Esophagus squamous epithelium (tissue), 4 donors: ENCODE results near the gene CYP2W1.

Experiments
- POLR2A ChIP-seq, 4 donors: fragments of 450-650 bp; IDR thresholded peaks; one replicate each; pipeline ENCODE4 v1.6.1; 2017; ENCODE audit warnings: antibody characterized with exemption in 4 of 4, mild to moderate bottlenecking in 4 of 4, moderate library complexity in 3 of 4
- TF ChIP-seq, protein P1 (sequence below), 6 experiments: fragments of 450-650 bp in 4 of 6; fragments of 200-600 bp in 2 of 6; sonication (generic) in 2 of 6; IDR thresholded peaks; one replicate each; pipeline ENCODE4 v1.5.1; 2016 to 2019; ENCODE audit warnings: antibody characterized with exemption in 6 of 6, mild to moderate bottlenecking in 4 of 6, moderate library complexity in 4 of 6

DNA sequence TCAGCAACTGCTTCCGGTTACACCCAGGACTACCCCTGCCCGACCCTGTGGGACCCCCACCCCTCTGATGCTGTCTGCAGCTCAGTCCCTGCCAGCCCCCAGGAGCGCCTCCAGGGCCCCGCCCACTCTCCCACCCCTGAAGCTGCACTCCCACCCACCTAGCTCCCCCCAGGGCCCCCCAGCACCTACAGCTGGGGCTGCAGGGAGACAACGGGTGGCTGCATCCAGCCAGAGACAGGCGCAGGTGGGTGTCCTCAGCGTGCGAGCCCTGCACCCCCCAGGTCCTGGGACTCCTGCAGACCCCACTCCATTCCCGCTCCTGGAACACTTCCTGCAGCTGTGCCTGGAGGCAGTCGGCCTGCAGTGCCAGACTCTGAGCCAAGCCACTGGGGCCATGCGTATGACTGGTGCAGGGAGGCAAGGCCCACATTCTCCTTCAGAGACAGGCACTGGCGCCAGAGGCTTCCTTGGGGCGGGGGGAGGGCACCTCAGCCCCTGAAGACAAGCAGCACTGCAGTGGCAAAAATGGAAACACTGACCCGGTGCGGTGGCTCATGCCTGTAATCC is 6.1 kb downstream of the CYP2W1 start:
- TF ChIP-seq, protein P1, sequence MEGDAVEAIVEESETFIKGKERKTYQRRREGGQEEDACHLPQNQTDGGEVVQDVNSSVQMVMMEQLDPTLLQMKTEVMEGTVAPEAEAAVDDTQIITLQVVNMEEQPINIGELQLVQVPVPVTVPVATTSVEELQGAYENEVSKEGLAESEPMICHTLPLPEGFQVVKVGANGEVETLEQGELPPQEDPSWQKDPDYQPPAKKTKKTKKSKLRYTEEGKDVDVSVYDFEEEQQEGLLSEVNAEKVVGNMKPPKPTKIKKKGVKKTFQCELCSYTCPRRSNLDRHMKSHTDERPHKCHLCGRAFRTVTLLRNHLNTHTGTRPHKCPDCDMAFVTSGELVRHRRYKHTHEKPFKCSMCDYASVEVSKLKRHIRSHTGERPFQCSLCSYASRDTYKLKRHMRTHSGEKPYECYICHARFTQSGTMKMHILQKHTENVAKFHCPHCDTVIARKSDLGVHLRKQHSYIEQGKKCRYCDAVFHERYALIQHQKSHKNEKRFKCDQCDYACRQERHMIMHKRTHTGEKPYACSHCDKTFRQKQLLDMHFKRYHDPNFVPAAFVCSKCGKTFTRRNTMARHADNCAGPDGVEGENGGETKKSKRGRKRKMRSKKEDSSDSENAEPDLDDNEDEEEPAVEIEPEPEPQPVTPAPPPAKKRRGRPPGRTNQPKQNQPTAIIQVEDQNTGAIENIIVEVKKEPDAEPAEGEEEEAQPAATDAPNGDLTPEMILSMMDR (IDR thresholded peaks at IDR 0.05): no peak
- TF ChIP-seq POLR2A (IDR thresholded peaks at IDR 0.05): no peak
